HG03565 (cell line): ENCODE measurements around the gene ALOX5AP.

Source experiments
- ATAC-seq: cut with Tn5 transposase; IDR thresholded peaks from one replicate; pipeline ENCODE4 v1.9.1; 2021; ENCODE audit warnings: mild to moderate bottlenecking, moderate library complexity; ENCODE audit not compliant: unreplicated experiment

The ALOX5AP gene

GRCh38 chr13:30796132-30796572, 60.8 kb downstream of the ALOX5AP start:
- ATAC-seq: no peak

DNA sequence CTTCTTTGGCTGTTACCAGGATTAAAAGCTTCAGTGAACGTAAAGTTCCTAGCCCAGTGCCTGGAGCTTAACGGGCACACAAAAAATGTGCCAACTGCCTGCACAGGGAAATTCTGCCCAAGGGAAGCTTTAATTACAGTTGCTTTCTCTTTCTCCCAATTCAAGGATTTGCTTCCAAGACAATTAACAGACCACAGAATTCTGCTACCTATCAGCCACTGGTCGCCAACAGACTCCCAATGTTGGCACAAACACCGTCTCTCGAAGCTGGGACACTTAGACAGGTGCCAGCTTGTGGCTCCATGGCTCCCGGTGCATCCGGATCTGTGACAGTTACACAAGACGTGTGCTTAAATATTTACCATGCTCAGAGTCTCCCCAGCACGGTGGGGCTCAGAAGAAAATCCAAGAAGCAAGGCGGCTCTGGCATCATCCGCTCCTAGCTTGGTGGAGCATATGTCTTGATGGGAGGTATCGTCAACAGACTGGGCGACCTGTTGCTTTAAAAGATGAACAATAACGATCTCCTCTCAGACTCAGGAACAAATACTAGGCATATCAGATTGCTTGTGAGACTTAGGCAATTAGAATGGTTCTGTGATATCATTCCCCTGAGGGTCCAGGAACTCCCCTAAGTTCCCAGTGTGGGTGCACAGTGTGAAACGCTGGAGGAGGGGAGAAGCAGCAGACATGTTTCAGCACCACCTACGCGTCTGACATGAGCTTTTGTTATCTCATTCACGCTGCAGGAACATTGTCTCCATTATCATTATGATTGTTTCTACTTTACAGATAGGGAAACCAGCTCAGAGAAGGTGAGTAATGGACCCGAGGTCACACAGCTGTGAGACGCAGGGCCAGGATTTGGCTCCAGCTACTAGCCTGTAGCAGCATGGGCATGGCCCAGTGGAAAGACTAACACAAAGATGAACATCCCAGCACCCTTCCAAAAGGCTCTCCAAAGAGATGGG, 61.6 kb downstream of the ALOX5AP start:
- no peak for ATAC-seq

GRCh38 chr13:30797847-30798535, 62.6 kb downstream of the ALOX5AP start:
- ATAC-seq: no peak

GRCh38 chr13:30798776-30799355, 63.5 kb downstream of the ALOX5AP start:
- no peak for ATAC-seq

DNA sequence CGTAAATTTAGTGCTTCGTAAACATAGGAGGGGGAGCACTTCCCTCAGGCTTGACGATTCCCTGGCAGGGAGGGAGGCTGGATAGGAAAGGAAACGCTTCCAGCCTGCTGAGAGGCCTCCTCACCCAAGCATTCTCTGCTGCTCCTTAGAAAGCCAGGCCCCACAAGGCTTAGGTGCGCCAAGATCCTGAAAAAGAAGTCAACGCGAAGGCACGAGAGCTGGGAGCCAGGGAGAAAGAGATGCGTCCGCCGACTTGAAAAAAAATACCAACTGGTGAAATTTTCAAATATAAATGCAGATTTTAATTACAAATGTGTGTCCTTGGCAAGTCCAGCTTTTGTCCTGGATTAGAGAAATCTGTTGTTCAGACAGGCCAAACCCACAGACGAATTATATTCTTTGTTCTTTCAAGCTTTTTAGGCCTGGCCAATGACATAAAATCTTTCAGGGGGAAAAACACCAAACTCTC, 64.0 kb downstream of the ALOX5AP start:
- ATAC-seq: no peak

- ATAC-seq: no peak
Observed at GRCh38 chr13:30800107-30800506, 64.8 kb downstream of the ALOX5AP start.

DNA sequence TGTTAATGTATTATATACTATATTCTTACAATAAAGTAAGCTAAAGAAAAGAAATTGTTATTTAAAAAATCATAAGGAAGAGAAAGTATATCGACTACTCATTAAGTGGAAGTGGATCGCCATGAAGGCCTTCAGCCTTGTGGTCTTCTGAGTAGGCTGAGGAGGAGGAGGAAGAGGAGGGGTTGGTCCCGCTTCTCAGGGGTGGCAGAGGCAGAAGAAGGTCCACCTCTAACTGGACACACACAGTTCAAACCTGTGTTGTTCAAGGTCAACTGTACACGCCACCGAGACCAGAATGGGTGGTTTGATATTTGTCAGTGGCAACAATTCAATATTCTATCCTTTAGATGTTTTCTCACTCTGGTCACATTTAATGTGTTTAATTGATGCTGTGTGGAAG, 67.2 kb downstream of the ALOX5AP start:
- ATAC-seq: no peak

GRCh38 chr13:30802953-30803478, 67.7 kb downstream of the ALOX5AP start:
- ATAC-seq: peak; percentile 76

GRCh38 chr13:30803749-30804148, 68.4 kb downstream of the ALOX5AP start:
- no peak for ATAC-seq

- no peak for ATAC-seq
Observed at GRCh38 chr13:30804474-30804873, 69.1 kb downstream of the ALOX5AP start.

GRCh38 chr13:30805132-30805537, 69.8 kb downstream of the ALOX5AP start:
- no peak for ATAC-seq

- no peak for ATAC-seq
Observed at GRCh38 chr13:30805603-30806011, 70.3 kb downstream of the ALOX5AP start.

GRCh38 chr13:30806784-30807183, 71.4 kb downstream of the ALOX5AP start:
- ATAC-seq: no peak

GRCh38 chr13:30807392-30807791, 72.0 kb downstream of the ALOX5AP start:
- ATAC-seq: no peak

GRCh38 chr13:30808600-30808999, 73.3 kb downstream of the ALOX5AP start:
- no peak for ATAC-seq

GRCh38 chr13:30809787-30810186, 74.4 kb downstream of the ALOX5AP start:
- ATAC-seq: no peak

DNA sequence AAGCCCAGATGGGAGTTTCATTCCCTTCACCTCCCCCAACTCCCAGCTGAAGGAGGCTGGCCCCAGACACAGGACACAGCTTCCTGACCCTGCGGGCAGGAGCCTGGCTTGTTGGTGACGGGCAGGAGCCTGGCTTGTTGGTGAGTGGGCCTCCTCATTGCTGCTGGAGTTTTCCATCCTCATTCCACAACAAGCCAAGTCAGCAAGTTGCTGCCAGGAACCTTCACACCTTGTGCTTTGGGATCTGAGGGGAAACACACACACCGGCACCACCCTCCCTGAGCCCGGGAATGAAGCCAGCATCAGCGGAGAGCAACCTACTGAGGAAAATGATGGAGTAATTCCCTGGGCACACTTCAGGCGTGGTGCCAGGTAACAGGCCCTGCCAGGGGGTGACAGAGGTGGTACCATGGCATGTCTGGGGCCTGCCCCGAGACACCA, 74.9 kb downstream of the ALOX5AP start:
- ATAC-seq: no peak

DNA sequence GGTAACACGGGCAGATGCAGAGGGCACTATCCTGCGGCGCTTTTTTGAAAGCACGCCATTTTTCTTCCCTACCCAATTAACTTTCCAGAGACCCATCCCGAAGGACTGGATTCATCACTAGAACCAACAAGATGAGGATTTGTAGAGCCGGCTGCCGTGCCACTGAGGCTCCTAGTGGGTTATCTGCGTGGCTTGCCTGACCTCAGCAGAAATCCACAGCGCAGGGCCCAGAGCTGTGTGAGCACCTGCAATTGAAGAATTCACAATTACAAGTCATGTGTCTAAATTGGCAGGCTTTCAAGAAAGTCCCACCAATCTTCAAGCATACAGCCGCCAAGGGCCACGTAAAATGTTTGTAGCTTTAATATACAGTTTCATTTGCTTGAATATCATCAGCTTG, 75.5 kb downstream of the ALOX5AP start:
- no peak for ATAC-seq
